Liver (tissue), 9 donors: ENCODE measurements around the gene SETD3. TPM values are rescaled to one million over a fixed set of nuclear protein-coding genes. Genes with fewer than 3 reads are reported as not detected.

Experiments used
- DNase-seq: peaks from one replicate; pipeline ENCODE4 v3.0.0-alpha.2; 2017; ENCODE audit warnings: low spot score
- H3K27ac ChIP-seq, 2 donors: one replicate each; pipeline ENCODE4 v1.7.0; 2013; ENCODE audit warnings: inconsistent platforms in 2 of 2, low read length in 2 of 2, control low read depth in 1 of 2, low read depth in 1 of 2, mild to moderate bottlenecking in 1 of 2
- H3K27me3 ChIP-seq, 4 donors: one replicate each; pipeline versions ENCODE4 v1.6.1 to v1.7.0; 2013; ENCODE audit warnings: low read length in 3 of 4, inconsistent platforms in 1 of 4, mild to moderate bottlenecking in 1 of 4, moderate library complexity in 1 of 4; ENCODE audit not compliant: control insufficient read depth in 4 of 4, insufficient read depth in 4 of 4
- H3K36me3 ChIP-seq, 4 donors: one replicate each; pipeline versions ENCODE4 v1.6.1 to v1.7.0; 2013; ENCODE audit warnings: low read length in 3 of 4, mild to moderate bottlenecking in 3 of 4, low read depth in 1 of 4, moderate library complexity in 1 of 4; ENCODE audit not compliant: control insufficient read depth in 4 of 4, insufficient read depth in 3 of 4
- H3K4me1 ChIP-seq, 4 donors: one replicate each; pipeline versions ENCODE4 v1.6.1 to v1.7.0; 2013; ENCODE audit warnings: low read length in 3 of 4, mild to moderate bottlenecking in 3 of 4, moderate library complexity in 1 of 4; ENCODE audit not compliant: control insufficient read depth in 4 of 4, insufficient read depth in 4 of 4
- H3K4me3 ChIP-seq, 3 donors: one replicate each; pipeline versions ENCODE4 v1.6.1 to v1.7.0; 2013; ENCODE audit warnings: low read length in 3 of 3, control low read depth in 1 of 3, low read depth in 1 of 3, mild to moderate bottlenecking in 1 of 3
- H3K9ac ChIP-seq, 2 donors: one replicate each; pipeline ENCODE4 v1.7.0; 2013; ENCODE audit warnings: low read length in 2 of 2, mild to moderate bottlenecking in 2 of 2, moderate library complexity in 2 of 2, control low read depth in 1 of 2, low read depth in 1 of 2
- H3K9me3 ChIP-seq, 4 donors: one replicate each; pipeline versions ENCODE4 v1.6.1 to v1.7.0; 2013; ENCODE audit warnings: low read length in 3 of 4; ENCODE audit not compliant: control insufficient read depth in 4 of 4
- ATF3 ChIP-seq: IDR thresholded peaks from 2 replicates; pipeline ENCODE4 v1.6.1; 2016; ENCODE audit warnings: antibody characterized with exemption
- EGR1 ChIP-seq, 2 donors: IDR thresholded peaks; 2 replicates each; pipeline ENCODE4 v1.6.1; 2016 to 2018; ENCODE audit warnings: antibody characterized with exemption in 2 of 2, low read depth in 2 of 2
- FOXA1 ChIP-seq: IDR thresholded peaks from 2 replicates; pipeline ENCODE4 v1.6.1; 2016; ENCODE audit warnings: antibody characterized with exemption
- FOXA2 ChIP-seq: IDR thresholded peaks from 2 replicates; pipeline ENCODE4 v1.6.1; 2016; ENCODE audit warnings: antibody characterized with exemption
- GABPA ChIP-seq, 2 donors: IDR thresholded peaks in 1 of 2; conservative IDR thresholded peaks in 1 of 2; 2 replicates each; pipeline ENCODE4 v1.6.1; 2016; ENCODE audit warnings: antibody characterized with exemption in 2 of 2, mild to moderate bottlenecking in 1 of 2, moderate library complexity in 1 of 2
- HNF4A ChIP-seq, 2 donors: conservative IDR thresholded peaks; 2 replicates each; pipeline ENCODE4 v1.6.1; 2016; ENCODE audit warnings: antibody characterized with exemption in 2 of 2, mild to moderate bottlenecking in 2 of 2
- HNF4G ChIP-seq: IDR thresholded peaks from 2 replicates; pipeline ENCODE4 v1.6.1; 2016; ENCODE audit warnings: antibody characterized with exemption
- JUND ChIP-seq, 2 donors: IDR thresholded peaks; 2 replicates each; pipeline ENCODE4 v1.6.1; 2016; ENCODE audit warnings: antibody characterized with exemption in 2 of 2
- NR2F2 ChIP-seq: IDR thresholded peaks from 2 replicates; pipeline ENCODE4 v1.6.1; 2016; ENCODE audit warnings: antibody characterized with exemption
- RAD21 ChIP-seq, 2 donors: IDR thresholded peaks; 2 replicates each; pipeline ENCODE4 v1.6.1; 2016; ENCODE audit warnings: antibody characterized with exemption in 2 of 2, mild to moderate bottlenecking in 2 of 2
- REST ChIP-seq: IDR thresholded peaks from 2 replicates; pipeline ENCODE4 v1.6.1; 2016; ENCODE audit warnings: antibody characterized with exemption, mild to moderate bottlenecking
- RXRA ChIP-seq, 2 donors: IDR thresholded peaks; 2 replicates each; pipeline ENCODE4 v1.6.1; 2017 to 2018; ENCODE audit warnings: antibody characterized with exemption in 2 of 2, mild to moderate bottlenecking in 1 of 2
- SP1 ChIP-seq: IDR thresholded peaks from 2 replicates; pipeline ENCODE4 v1.6.1; 2018; ENCODE audit warnings: antibody characterized with exemption, mild to moderate bottlenecking
- TAF1 ChIP-seq: conservative IDR thresholded peaks from 2 replicates; pipeline ENCODE4 v1.6.1; 2016; ENCODE audit warnings: antibody characterized with exemption, mild to moderate bottlenecking
- YY1 ChIP-seq: IDR thresholded peaks from 2 replicates; pipeline ENCODE4 v1.6.1; 2016; ENCODE audit warnings: antibody characterized with exemption, mild to moderate bottlenecking
- ZBTB33 ChIP-seq: IDR thresholded peaks from 2 replicates; pipeline ENCODE4 v1.6.1; 2016; ENCODE audit warnings: antibody characterized with exemption
- WGBS: extraction: QIAGEN DNeasy Blood & Tissue Kit; methylation state at CpG from one replicate; pipeline ENCODE4 v1.1.7; 2013; 5-methylcytosine and 5-hydroxymethylcytosine counted together
- polyA plus RNA-seq, 2 donors: library from polyadenylated mRNA; stranded (reverse) in 1 of 2; unstranded in 1 of 2; fragments of 200-250 nt in 1 of 2; fragments of >200 nt in 1 of 2; fragmentation: Nextera tagmentation in 1 of 2; extraction: Ambion mirVana in 1 of 2; gene quantifications; one replicate each; pipeline versions ENCODE4 v1.2.1 to v1.2.3, GENCODE V29; 2013 to 2015
- total RNA-seq, 2 donors: library from RNA; depleted of rRNA; stranded (reverse); fragments of >200 nt; gene quantifications; one replicate each; pipeline ENCODE4 v1.2.3, GENCODE V29; 2014
- TF ChIP-seq, protein P1 (sequence below): fragments of 150-350 bp; IDR thresholded peaks from 2 replicates; pipeline ENCODE4 v1.5.1; 2017; ENCODE audit warnings: improper control_type of control experiment, low read depth, low read length; ENCODE audit not compliant: missing input control
- TF ChIP-seq, protein P2 (sequence below): IDR thresholded peaks from 2 replicates; pipeline ENCODE4 v1.6.1; 2016; ENCODE audit warnings: antibody characterized with exemption
- donor health status: healthy.
- donor health status: healthy.
- donor health status: healthy.
- donor health status: healthy.
- donor health status: healthy.

The SETD3 gene
- total and polyA plus RNA-seq, 4 donors, result 18.7 to 39.7 (median 19.4) TPM

- no peak for TF ChIP-seq REST
- no peak for TF ChIP-seq EGR1 (IDR thresholded peaks at IDR 0.05; ENCODE audit: low read depth in 2 of 2)
- no peak for TF ChIP-seq SP1
- TF ChIP-seq GABPA (IDR thresholded peaks at IDR 0.05 in 1 of 2, conservative IDR thresholded peaks at IDR 0.05 in 1 of 2), result no peak
- TF ChIP-seq FOXA1, result no peak
Measured at GRCh38 chr14:99522025-99522401, 41.4 kb upstream of the SETD3 start (continued).

DNA sequence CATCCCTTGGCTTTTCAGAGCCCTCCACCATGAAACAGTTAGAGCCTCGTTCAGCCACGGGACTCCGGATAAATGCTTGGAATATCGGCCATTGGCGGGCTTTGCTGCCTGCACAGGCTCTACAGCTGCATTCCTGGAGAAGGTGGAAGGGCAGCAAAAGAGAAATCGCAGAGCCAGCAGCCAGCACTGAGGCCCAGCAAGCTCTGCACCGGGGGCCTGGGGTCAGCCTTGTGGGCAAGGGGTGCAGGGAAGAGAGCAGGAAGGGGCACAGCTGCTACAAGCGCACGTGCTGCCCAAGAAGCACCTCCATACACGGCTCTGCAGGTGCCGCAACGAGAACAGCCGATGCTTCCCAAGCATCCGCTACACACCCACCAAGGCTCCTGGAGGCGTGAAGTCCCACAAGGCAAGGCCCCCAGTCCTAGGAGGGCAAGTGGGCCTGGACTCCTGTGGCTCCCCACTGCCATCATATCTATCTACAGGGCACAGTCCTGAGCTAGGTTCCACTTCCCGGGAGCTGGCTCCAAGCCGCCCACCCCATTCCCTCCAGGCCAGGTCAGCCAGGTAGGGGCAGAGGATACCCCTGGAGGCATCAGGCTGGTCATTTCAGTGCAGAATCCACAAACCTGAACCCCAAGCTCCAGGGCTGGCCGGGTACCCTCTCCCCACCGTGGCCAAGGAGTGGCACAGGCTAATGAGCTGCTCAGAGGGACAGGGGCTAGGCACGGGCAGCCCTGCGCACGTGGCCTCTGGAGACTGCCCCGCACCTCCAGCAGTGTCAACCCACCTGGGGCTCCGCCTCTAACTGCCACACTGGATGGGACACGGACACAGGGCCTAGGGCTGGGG lies 40.7 kb upstream of the SETD3 start:
- WGBS, result 95% methylated on average over 25 of the region's 25 CpGs
- H3K9me3 ChIP-seq, result no peaks in the 10 kb centered on the region
- H3K27me3 ChIP-seq, result no peaks in the 10 kb centered on the region
- H3K9ac ChIP-seq, result no peak overlapping the region
- DNase-seq, result no peak
- peaks cover 0 to 20% (median 3%) of the 10 kb centered on the region in 4 donors for H3K4me1 ChIP-seq
- TF ChIP-seq TAF1, result no peak
- TF ChIP-seq SP1, result no peak
- no peak for TF ChIP-seq FOXA1
- no peak for TF ChIP-seq FOXA2
- TF ChIP-seq, protein P1, sequence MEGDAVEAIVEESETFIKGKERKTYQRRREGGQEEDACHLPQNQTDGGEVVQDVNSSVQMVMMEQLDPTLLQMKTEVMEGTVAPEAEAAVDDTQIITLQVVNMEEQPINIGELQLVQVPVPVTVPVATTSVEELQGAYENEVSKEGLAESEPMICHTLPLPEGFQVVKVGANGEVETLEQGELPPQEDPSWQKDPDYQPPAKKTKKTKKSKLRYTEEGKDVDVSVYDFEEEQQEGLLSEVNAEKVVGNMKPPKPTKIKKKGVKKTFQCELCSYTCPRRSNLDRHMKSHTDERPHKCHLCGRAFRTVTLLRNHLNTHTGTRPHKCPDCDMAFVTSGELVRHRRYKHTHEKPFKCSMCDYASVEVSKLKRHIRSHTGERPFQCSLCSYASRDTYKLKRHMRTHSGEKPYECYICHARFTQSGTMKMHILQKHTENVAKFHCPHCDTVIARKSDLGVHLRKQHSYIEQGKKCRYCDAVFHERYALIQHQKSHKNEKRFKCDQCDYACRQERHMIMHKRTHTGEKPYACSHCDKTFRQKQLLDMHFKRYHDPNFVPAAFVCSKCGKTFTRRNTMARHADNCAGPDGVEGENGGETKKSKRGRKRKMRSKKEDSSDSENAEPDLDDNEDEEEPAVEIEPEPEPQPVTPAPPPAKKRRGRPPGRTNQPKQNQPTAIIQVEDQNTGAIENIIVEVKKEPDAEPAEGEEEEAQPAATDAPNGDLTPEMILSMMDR, result no peak
- no peak for TF ChIP-seq ZBTB33
- no peak for TF ChIP-seq RXRA (IDR thresholded peaks at IDR 0.05)
- no peak for TF ChIP-seq EGR1 (IDR thresholded peaks at IDR 0.05; ENCODE audit: low read depth in 2 of 2)
- TF ChIP-seq ATF3, result no peak
- no peak for TF ChIP-seq NR2F2
- no peak for TF ChIP-seq HNF4G
- no peak for TF ChIP-seq GABPA (IDR thresholded peaks at IDR 0.05 in 1 of 2, conservative IDR thresholded peaks at IDR 0.05 in 1 of 2)
- no peak for TF ChIP-seq JUND (IDR thresholded peaks at IDR 0.05)
- no peak for TF ChIP-seq HNF4A (conservative IDR thresholded peaks at IDR 0.05)
- no peak for TF ChIP-seq REST
- TF ChIP-seq, protein P2, sequence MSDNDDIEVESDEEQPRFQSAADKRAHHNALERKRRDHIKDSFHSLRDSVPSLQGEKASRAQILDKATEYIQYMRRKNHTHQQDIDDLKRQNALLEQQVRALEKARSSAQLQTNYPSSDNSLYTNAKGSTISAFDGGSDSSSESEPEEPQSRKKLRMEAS, result no peak
- TF ChIP-seq RAD21 (IDR thresholded peaks at IDR 0.05), result no peak
- no peak for TF ChIP-seq YY1
- H3K36me3 ChIP-seq, result peaks cover 0 to 8% (median 0%) of the 10 kb centered on the region in 4 donors
- H3K4me3 ChIP-seq, result no peak overlapping the region
- no peak overlapping the region for H3K27ac ChIP-seq
